Glutamatergic neuron (in vitro differentiated cells): Measurements from ENCODE around the gene HIKESHI. TPM values are rescaled to one million over a fixed set of nuclear protein-coding genes. Genes with fewer than 3 reads are reported as not detected.

ENCODE experiments used
- DNase-seq: peaks from one replicate; pipeline ENCODE4 v3.0.0; 2022
- H3K27ac Mint-ChIP-seq: one replicate; pipeline ENCODE4 v1.8.0; 2020; ENCODE audit warnings: mild to moderate bottlenecking, mixed read lengths, inconsistent platforms; ENCODE audit not compliant: unreplicated experiment
- H3K27me3 Mint-ChIP-seq: one replicate; pipeline ENCODE4 v1.8.0; 2020; ENCODE audit warnings: mild to moderate bottlenecking, moderate library complexity, mixed read lengths, inconsistent platforms; ENCODE audit not compliant: unreplicated experiment
- H3K36me3 Mint-ChIP-seq: one replicate; pipeline ENCODE4 v1.8.0; 2020; ENCODE audit warnings: mild to moderate bottlenecking, mixed read lengths, inconsistent platforms; ENCODE audit not compliant: unreplicated experiment
- H3K4me1 Mint-ChIP-seq: one replicate; pipeline ENCODE4 v1.8.0; 2020; ENCODE audit warnings: mild to moderate bottlenecking, low read depth, mixed read lengths, inconsistent platforms; ENCODE audit not compliant: unreplicated experiment
- H3K4me3 Mint-ChIP-seq: one replicate; pipeline ENCODE4 v1.8.0; 2020; ENCODE audit warnings: mild to moderate bottlenecking, mixed read lengths, inconsistent platforms; ENCODE audit not compliant: unreplicated experiment
- H3K9me3 Mint-ChIP-seq: one replicate; pipeline ENCODE4 v1.8.0; 2020; ENCODE audit warnings: mild to moderate bottlenecking, moderate library complexity, mixed read lengths, inconsistent platforms; ENCODE audit not compliant: unreplicated experiment
- total RNA-seq: library from RNA; stranded (reverse); fragmentation: NEBNext Ultra II Directional; extraction: Animal tissue kit (Norgen Biotek cat#: 25700); gene quantifications from one replicate; pipeline ENCODE4 v1.2.1, GENCODE V29; 2021; ENCODE audit not compliant: unreplicated experiment
- TF ChIP-seq, protein P1 (sequence below): fragments of 200-600 bp; sonication (generic); IDR thresholded peaks from one replicate; pipeline ENCODE4 v1.5.0; 2021; ENCODE audit not compliant: partially characterized antibody, unreplicated experiment

HIKESHI gene
- total RNA-seq, 1 donor from 2014 or later, result 44.7 TPM

DNA sequence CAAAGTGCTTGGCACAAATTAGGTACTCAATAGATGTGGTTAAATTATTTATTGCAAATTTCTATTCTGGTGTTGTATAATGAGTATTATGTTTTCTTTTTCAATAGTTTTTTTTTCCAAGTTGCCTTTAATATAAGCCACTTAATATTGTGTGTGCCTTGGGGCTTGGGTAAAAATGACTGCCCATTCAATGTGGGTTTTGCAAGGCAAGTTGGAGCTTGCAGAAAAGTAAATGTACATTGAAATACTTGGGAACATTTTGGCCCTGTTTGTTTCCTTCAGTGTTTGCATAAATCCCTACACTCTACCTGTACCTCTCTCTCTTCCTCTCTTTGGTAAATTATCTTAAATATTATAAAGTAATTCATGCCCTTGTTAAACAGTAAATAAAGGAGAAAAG is 70.5 kb downstream of the HIKESHI start:
- DNase-seq, result no peak
- Mint-ChIP-seq H3K36me3 (no peaks in the 10 kb centered on the region), H3K4me1 (peaks cover 2% of the 10 kb centered on the region), H3K9me3 (no peaks in the 10 kb centered on the region), H3K4me3 (no peak overlapping the region), H3K27ac (no peak overlapping the region), H3K27me3 (peaks cover 2% of the 10 kb centered on the region)
- TF ChIP-seq, protein P1, sequence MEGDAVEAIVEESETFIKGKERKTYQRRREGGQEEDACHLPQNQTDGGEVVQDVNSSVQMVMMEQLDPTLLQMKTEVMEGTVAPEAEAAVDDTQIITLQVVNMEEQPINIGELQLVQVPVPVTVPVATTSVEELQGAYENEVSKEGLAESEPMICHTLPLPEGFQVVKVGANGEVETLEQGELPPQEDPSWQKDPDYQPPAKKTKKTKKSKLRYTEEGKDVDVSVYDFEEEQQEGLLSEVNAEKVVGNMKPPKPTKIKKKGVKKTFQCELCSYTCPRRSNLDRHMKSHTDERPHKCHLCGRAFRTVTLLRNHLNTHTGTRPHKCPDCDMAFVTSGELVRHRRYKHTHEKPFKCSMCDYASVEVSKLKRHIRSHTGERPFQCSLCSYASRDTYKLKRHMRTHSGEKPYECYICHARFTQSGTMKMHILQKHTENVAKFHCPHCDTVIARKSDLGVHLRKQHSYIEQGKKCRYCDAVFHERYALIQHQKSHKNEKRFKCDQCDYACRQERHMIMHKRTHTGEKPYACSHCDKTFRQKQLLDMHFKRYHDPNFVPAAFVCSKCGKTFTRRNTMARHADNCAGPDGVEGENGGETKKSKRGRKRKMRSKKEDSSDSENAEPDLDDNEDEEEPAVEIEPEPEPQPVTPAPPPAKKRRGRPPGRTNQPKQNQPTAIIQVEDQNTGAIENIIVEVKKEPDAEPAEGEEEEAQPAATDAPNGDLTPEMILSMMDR, result no peak

DNA sequence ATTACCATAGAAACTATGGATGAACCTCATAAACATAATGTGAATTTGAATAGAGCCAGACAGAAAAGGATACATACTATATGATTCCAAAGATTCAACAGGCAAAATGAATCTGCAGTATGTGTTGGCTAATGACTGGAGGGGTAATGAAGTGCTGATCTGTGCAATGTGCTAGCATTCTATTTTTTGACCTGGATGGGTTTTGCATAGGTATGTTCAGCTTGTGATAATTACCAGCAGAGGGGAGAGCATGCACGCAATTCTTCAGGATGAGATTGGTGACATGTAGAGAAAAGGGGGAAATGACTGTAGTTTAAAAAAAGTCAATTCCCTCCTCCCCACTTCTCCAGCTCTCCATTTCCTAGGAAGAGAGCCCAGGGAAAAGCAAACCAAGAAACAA is 72.0 kb downstream of the HIKESHI start:
- H3K27me3 Mint-ChIP-seq, result peaks cover 2% of the 10 kb centered on the region
- no peak for DNase-seq
- no peak overlapping the region for H3K27ac Mint-ChIP-seq
- no peaks in the 10 kb centered on the region for H3K36me3 Mint-ChIP-seq
- TF ChIP-seq, protein P1, result no peak
- H3K4me1 Mint-ChIP-seq, result peaks cover 2% of the 10 kb centered on the region
- H3K9me3 Mint-ChIP-seq, result no peaks in the 10 kb centered on the region
- peak overlapping the region; percentile 84 for H3K4me3 Mint-ChIP-seq

GRCh38 chr11:86374586-86374985 is 72.5 kb downstream of the HIKESHI start, which contains the start of gene CCDC81:
Gene CCDC81 (plus strand): TSS chr11:86374887. CDS start chr11:86375164, 277 bp downstream.
- Mint-ChIP-seq H3K27ac (no peak within 1 kb of the TSS), H3K27me3 (peaks cover 2% of the 10 kb centered on the region), H3K36me3 (no peaks in the 10 kb centered on the region), H3K4me1 (peaks cover 2% of the 10 kb centered on the region), H3K4me3 (peak within 1 kb of the TSS; percentile 84), H3K9me3 (no peaks in the 10 kb centered on the region)
- peak; percentile 67 for DNase-seq
- TF ChIP-seq, protein P1, result no peak

DNA sequence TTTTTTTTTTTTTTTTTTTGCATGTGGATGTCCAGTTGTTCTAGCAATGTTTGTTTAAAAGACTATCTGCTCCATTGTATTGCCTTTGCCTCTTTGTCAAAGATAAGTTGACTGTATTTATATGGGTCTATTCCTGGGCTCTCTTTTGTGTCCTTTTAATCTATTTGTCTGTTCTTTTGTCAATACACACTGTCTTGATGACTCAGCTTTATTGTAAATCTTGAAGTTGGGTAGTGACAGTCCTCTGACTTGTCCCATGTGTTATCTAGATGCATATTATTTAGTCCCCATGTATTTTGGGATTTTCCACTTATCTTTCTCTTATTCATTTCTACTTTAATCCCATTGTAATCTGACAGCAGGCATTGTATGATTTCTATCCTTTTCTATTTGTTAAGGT is 75.9 kb downstream of the HIKESHI start:
- no peak overlapping the region for H3K27ac Mint-ChIP-seq
- no peak for DNase-seq
- peaks cover 2% of the 10 kb centered on the region for H3K27me3 Mint-ChIP-seq
- no peaks in the 10 kb centered on the region for H3K36me3 Mint-ChIP-seq
- TF ChIP-seq, protein P1, result no peak
- peaks cover 2% of the 10 kb centered on the region for H3K4me1 Mint-ChIP-seq
- H3K4me3 Mint-ChIP-seq, result no peak overlapping the region
- H3K9me3 Mint-ChIP-seq, result no peaks in the 10 kb centered on the region

- Mint-ChIP-seq H3K27ac (no peak overlapping the region), H3K4me1 (no peaks in the 10 kb centered on the region), H3K36me3 (no peaks in the 10 kb centered on the region), H3K27me3 (no peaks in the 10 kb centered on the region), H3K4me3 (no peak overlapping the region), H3K9me3 (no peaks in the 10 kb centered on the region)
- no peak for DNase-seq
- TF ChIP-seq, protein P1, result no peak
Measured at GRCh38 chr11:86380295-86381059, 78.4 kb downstream of the HIKESHI start.
